Neural cell (in vitro differentiated cells): Measurements from ENCODE around the gene FGD4. TPM values are rescaled to one million over a fixed set of nuclear protein-coding genes. Genes with fewer than 3 reads are reported as not detected.

Experiments used
- H2AFZ ChIP-seq: fragments of 200-600, 300-800 bp; sonication (generic), shearing (Covaris generic); 2 replicates; pipeline ENCODE4 v1.6.0; 2014; ENCODE audit warnings: low read depth, mild to moderate bottlenecking, antibody characterized with exemption, low read length, moderate library complexity
- H3F3A ChIP-seq: fragments of 200-600 bp; shearing (Covaris generic); 2 replicates; pipeline ENCODE4 v1.6.1; 2016; ENCODE audit warnings: mild to moderate bottlenecking, moderate library complexity, mixed read lengths, antibody characterized with exemption, low read length; ENCODE audit not compliant: insufficient read depth, poor library complexity, severe bottlenecking
- H3K27ac ChIP-seq: fragments of 200-600, 300-800 bp; sonication (generic), shearing (Covaris generic); 2 replicates; pipeline ENCODE4 v1.5.1; 2014; ENCODE audit warnings: mild to moderate bottlenecking, low read length, moderate library complexity
- H3K27me3 ChIP-seq: fragments of 300-800, 200-600 bp; sonication (generic), shearing (Covaris generic); 2 replicates; pipeline ENCODE4 v1.6.0; 2014; ENCODE audit warnings: mild to moderate bottlenecking, low read depth, low read length, moderate library complexity; ENCODE audit not compliant: insufficient read depth
- H3K36me3 ChIP-seq: fragments of 300-800, 200-600 bp; sonication (generic), shearing (Covaris generic); 2 replicates; pipeline ENCODE4 v1.5.1; 2014; ENCODE audit warnings: mild to moderate bottlenecking, antibody characterized with exemption, low read length, moderate library complexity; ENCODE audit not compliant: insufficient read depth
- H3K4me2 ChIP-seq: fragments of 300-800, 200-600 bp; sonication (generic), shearing (Covaris generic); 2 replicates; pipeline ENCODE4 v1.6.0; 2014; ENCODE audit warnings: mild to moderate bottlenecking, low read length
- H3K4me3 ChIP-seq: fragments of 300-800, 200-600 bp; sonication (generic), shearing (Covaris generic); 2 replicates; pipeline ENCODE4 v1.5.1; 2014; ENCODE audit warnings: mild to moderate bottlenecking, low read length, moderate library complexity
- H3K79me2 ChIP-seq: fragments of 200-600 bp; shearing (Covaris generic); replicated peaks from 2 replicates; pipeline ENCODE4 v1.6.0; 2014; ENCODE audit warnings: mild to moderate bottlenecking, low read length, moderate library complexity; ENCODE audit not compliant: insufficient read depth
- H3K9ac ChIP-seq: fragments of 300-800, 200-600 bp; sonication (generic), shearing (Covaris generic); 2 replicates; pipeline ENCODE4 v1.6.1; 2016; ENCODE audit warnings: mild to moderate bottlenecking, low read length, mixed read lengths
- H3K9me2 ChIP-seq: fragments of 200-600 bp; shearing (Covaris generic); 2 replicates; pipeline ENCODE4 v1.6.1; 2016; ENCODE audit warnings: mild to moderate bottlenecking, low read length, mixed read lengths; ENCODE audit not compliant: insufficient read depth
- H3K9me3 ChIP-seq: fragments of 200-600, 300-800 bp; sonication (generic), shearing (Covaris generic); 2 replicates; pipeline ENCODE4 v1.6.1; 2016; ENCODE audit warnings: mild to moderate bottlenecking, mixed run types, low read length, moderate library complexity, mixed read lengths
- H4K20me1 ChIP-seq: fragments of 200-600 bp; shearing (Covaris generic); 2 replicates; pipeline ENCODE4 v1.6.1; 2016; ENCODE audit warnings: mild to moderate bottlenecking, mixed run types; ENCODE audit not compliant: insufficient read depth
- CTCF ChIP-seq: fragments of 450-650 bp; IDR thresholded peaks from 2 replicates; pipeline ENCODE4 v1.5.1; 2014; ENCODE audit warnings: antibody characterized with exemption, mild to moderate bottlenecking, moderate library complexity; ENCODE audit not compliant: poor library complexity, severe bottlenecking
- EP300 ChIP-seq: fragments of 450-650 bp; conservative IDR thresholded peaks from 2 replicates; pipeline ENCODE4 v1.6.1; 2014; ENCODE audit warnings: antibody characterized with exemption, mild to moderate bottlenecking, moderate library complexity; ENCODE audit not compliant: poor library complexity, severe bottlenecking
- EZH2 ChIP-seq: fragments of 200-600, 300-800 bp; shearing (Covaris generic), sonication (generic); IDR thresholded peaks from 2 replicates; pipeline ENCODE4 v1.6.1; 2014; ENCODE audit warnings: antibody characterized with exemption, low read length, borderline replicate concordance, mild to moderate bottlenecking; ENCODE audit not compliant: insufficient read depth, poor library complexity, severe bottlenecking
- MXI1 ChIP-seq: fragments of 450-650 bp; conservative IDR thresholded peaks from 2 replicates; pipeline ENCODE4 v1.6.1; 2014; ENCODE audit warnings: antibody characterized with exemption, mild to moderate bottlenecking; ENCODE audit not compliant: poor library complexity, severe bottlenecking
- POLR2AphosphoS5 ChIP-seq: IDR thresholded peaks from 2 replicates; pipeline ENCODE4 v1.6.1; 2012
- RAD21 ChIP-seq: fragments of 450-650 bp; conservative IDR thresholded peaks from 2 replicates; pipeline ENCODE4 v1.6.1; 2014; ENCODE audit warnings: antibody characterized with exemption, mild to moderate bottlenecking, moderate library complexity
- REST ChIP-seq: IDR thresholded peaks from 2 replicates; pipeline ENCODE4 v1.6.1; 2012; ENCODE audit warnings: borderline replicate concordance
- SMC3 ChIP-seq: fragments of 450-650 bp; conservative IDR thresholded peaks from 2 replicates; pipeline ENCODE4 v1.6.1; 2014; ENCODE audit warnings: antibody characterized with exemption, mild to moderate bottlenecking, moderate library complexity; ENCODE audit not compliant: poor library complexity
- TAF1 ChIP-seq: IDR thresholded peaks from 2 replicates; pipeline ENCODE4 v1.6.1; 2012; ENCODE audit warnings: low read depth
- polyA plus RNA-seq: library from polyadenylated mRNA; depleted of rRNA; stranded (reverse); fragments of >200 nt; gene quantifications from 2 replicates; pipeline ENCODE4 v1.2.3, GENCODE V29; 2014

FGD4 gene
- polyA plus RNA-seq, 1 donor from 2014 or later, result 24.4 TPM

GRCh38 chr12:32688786-32689185, 289.4 kb downstream of the FGD4 start:
- Histone ChIP-seq H3K4me3 (no peak overlapping the region), H4K20me1 (no peaks in the 10 kb centered on the region), H3K79me2 (peaks cover 90% of the 10 kb centered on the region), H2AFZ (no peak overlapping the region), H3K4me2 (no peak overlapping the region), H3K27me3 (no peaks in the 10 kb centered on the region), H3K9me3 (no peaks in the 10 kb centered on the region), H3K27ac (no peak overlapping the region), H3F3A (no peaks in the 10 kb centered on the region), H3K9ac (no peak overlapping the region), H3K36me3 (no peaks in the 10 kb centered on the region), H3K9me2 (no peaks in the 10 kb centered on the region)
- no peak for TF ChIP-seq CTCF
- TF ChIP-seq POLR2AphosphoS5, result no peak
- TF ChIP-seq SMC3, result no peak
- no peak for TF ChIP-seq EZH2
- no peak for TF ChIP-seq TAF1
- TF ChIP-seq MXI1, result no peak
- TF ChIP-seq REST, result no peak
- TF ChIP-seq EP300, result no peak
- TF ChIP-seq RAD21, result no peak

GRCh38 chr12:32690927-32691326, 291.6 kb downstream of the FGD4 start:
- H3K9me3 ChIP-seq, result no peaks in the 10 kb centered on the region

More at GRCh38 chr12:32690927-32691326, 291.6 kb downstream of the FGD4 start:
- H3K27me3 ChIP-seq, result no peaks in the 10 kb centered on the region
- H3K4me3 ChIP-seq, result no peak overlapping the region
- H4K20me1 ChIP-seq, result no peaks in the 10 kb centered on the region
- peaks cover 89% of the 10 kb centered on the region for H3K79me2 ChIP-seq
- TF ChIP-seq POLR2AphosphoS5 (no peak), EZH2 (no peak), MXI1 (no peak), TAF1 (no peak), CTCF (no peak), SMC3 (no peak), RAD21 (no peak)
- no peak overlapping the region for H3K9ac ChIP-seq
- no peak overlapping the region for H3K27ac ChIP-seq
- no peak overlapping the region for H3K4me2 ChIP-seq
- H3K36me3 ChIP-seq, result no peaks in the 10 kb centered on the region
- H3F3A ChIP-seq, result no peaks in the 10 kb centered on the region
- no peaks in the 10 kb centered on the region for H3K9me2 ChIP-seq
- H2AFZ ChIP-seq, result no peak overlapping the region
